Measurements from ENCODE around the gene SNX24.

GRCh38 chr5:123047706-123048105 is 202.3 kb downstream of the SNX24 start:
- TF ChIP-seq GATA2 (IDR thresholded peaks at IDR 0.05; ENCODE audit: low read depth, low read length): no peak
- no peak for TF ChIP-seq GATA3 (IDR thresholded peaks at IDR 0.05; ENCODE audit: low read depth, low read length)

Measured in SH-SY5Y (cell line).